ENCODE data around the gene ESCO1.
"Not testable (repeated sequence)": the region's sequence is repeated elsewhere in the genome, so short reads cannot be mapped to it uniquely, and the experiment has no call there.

ESCO1 gene

DNA sequence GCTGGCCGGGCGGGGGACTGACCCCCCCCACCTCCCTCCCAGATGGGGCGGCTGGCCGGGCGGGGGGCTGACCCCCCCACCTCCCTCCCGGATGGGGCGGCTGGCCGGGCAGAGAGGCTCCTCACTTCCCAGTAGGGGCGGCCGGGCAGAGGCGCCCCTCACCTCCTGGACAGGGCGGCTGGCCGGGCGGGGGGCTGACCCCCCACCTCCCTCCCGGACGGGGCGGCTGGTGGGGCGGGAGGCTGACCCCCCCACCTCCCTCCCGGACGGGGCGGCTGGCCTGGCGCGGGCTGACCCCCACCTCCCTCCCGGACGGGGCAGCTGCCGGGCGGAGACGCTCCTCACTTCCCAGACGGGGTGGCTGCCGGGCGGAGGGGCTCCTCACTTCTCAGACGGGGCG is 8.1 kb downstream of the ESCO1 start:
- DNase-seq: not testable (repeated sequence)

DNA sequence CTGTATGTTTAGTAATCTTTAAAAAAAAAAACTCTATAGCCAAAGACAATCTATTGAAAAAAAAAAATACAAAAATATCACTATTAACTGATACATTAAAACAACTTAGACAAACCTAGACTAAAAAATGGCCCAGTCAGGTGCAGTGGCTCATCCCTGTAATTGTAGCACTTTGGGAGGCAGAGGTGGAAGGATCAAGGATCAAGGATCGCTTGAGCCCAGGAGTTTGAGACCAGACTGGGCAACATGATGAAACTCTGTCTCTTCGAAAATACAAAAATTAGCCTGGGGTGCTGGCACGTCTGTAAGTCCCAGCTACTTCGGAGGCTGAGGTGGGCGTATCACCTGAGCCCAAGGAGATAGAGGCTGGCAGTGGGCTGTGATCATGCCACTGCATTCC is 16.1 kb downstream of the ESCO1 start:
- DNase-seq: no peak

DNA sequence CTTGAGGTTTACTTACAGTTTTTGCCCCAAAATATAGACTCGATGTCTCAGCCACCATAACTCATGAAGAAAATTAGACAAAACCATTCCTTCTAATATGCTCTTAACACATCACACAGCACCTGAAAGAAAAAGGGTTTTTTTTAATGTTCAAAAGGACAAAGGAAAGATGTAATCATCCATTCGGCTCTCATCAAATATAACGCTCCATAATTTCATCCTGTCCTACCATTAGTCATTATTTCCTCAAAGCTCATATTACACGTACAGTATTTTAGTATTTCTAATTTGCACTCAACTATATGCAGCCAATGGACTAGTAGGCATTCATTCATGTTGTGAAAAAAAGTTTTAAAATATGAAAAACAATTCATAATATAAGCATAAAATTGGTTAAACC is 24.8 kb downstream of the ESCO1 start:
- DNase-seq: no peak

DNA sequence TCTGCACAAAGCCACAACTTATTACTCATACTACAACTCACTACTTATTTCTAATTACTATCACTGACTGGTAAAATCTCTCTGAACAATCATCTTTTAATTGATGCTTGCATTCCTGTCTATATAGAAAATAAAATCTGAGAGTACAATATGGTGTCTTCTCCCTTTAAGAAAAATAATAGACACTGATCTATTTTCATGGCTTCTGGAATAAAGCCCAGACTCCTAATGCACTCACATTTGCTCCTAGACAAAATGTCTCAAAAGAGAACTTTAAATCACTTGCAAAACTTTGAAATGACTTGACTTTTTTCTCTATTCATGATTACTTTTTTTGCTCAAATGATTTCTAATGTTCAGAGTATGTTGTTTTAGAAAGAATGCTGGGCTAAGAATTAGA is 28.7 kb downstream of the ESCO1 start:
- DNase-seq: no peak

DNA sequence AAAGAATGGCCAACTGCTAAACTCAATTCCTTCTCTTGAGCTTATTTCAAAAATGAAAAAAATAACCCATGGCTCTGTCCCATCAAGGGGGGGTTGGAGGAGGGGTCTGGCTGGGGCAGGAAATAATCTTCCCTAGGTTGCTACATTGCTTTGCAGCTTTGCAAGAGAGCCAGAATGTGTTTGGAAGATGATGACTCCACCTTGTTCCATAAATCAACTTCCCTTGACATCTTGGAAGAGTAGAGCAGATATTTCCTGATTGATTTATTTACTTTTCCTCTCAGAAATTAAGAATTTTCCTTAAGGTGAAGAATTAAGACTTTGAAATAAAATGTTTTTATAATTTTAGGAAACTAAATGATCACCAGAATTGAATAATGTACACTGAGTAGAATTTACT is 41.3 kb downstream of the ESCO1 start:
- DNase-seq: no peak

DNA sequence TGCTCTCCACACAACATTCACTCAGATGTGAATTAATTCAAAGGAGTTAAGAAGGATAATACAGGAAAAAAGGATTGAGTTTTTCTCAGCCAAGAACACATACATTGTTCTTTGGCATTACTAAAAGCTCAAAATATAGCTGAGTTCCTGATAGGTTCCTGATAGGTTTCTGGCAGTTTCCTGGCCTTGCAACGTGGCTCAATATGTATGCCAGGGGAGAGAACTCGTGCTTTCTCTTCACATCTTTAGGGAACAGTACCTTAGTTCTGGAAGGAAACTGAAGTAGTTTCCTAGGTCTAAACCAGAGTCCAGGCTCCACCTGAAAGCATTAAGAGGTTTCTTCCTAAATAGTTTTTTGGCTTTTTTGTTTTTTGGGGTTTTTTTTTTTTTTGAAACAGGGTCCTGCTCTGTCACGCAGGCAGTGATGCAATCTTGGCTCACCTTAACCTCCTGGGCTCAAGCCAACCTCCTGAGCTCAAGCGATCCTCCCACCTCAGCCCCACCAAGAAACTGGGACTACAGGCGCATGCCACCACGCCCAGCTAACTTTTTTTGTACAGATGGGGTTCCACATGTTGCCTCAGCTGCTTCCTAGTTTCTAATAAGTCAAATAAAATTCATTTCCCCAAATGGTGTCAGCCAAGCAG is 42.8 kb downstream of the ESCO1 start:
- DNase-seq: no peak

DNA sequence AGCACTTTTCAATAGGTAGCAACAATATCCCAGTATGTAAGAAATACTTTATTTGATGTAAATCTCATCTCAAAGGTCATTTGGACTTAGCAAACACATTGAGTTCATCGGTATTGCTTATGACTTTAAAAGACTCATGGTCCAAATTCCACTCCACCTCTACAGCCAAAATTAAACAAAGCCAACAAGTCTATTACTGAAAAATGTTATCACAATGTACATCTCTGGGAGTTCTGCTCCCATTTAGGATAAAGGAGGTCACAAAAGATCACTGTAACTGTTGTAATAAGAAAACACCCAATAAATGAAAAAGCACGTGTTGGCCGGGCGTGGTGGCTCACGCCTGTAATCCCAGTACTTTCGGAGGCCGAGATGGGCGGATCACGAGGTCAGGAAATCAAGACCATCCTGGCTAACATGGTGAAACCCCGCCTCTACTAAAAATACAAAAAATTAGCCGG is 50.0 kb downstream of the ESCO1 start:
- no peak for DNase-seq

DNA sequence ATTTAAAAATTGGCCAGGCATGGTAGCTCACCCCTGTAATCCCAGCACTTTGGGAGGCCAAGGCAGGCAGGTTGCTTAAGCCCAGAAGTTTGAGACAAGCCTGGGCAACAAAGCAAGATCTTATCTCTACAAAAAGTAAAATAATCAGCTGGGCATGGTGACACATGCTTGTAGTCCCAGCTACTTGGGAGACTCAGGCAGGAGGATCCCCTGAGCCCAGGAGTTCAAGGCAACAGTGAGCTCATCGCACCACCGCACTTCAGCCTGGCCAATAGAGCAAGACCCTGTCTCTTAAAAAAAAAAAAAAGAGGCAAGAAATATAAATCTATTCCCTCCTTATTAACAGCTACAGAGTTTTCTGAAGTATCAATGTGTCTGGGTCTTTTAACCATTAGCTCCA is 51.9 kb downstream of the ESCO1 start:
- no peak for DNase-seq

DNA sequence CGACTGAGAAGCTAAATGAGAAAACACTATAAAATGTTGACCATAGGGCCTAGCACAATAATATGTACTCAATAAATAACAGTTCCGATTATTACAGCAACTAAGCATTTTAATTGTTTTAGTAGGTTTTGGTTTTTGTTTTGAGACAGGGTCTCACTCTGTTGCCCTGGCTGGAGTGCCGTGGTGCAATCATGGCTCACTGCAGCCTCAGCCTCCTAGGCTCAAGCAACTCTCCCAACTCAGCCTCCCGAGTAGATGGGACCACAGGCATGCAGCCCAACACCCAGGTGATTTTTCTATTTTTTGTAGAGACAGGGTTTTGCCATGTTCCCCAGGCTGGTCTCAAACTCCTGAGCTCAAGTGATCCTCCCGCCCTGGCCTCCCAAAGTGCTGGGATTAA is 54.1 kb downstream of the ESCO1 start:
- no peak for DNase-seq

DNA sequence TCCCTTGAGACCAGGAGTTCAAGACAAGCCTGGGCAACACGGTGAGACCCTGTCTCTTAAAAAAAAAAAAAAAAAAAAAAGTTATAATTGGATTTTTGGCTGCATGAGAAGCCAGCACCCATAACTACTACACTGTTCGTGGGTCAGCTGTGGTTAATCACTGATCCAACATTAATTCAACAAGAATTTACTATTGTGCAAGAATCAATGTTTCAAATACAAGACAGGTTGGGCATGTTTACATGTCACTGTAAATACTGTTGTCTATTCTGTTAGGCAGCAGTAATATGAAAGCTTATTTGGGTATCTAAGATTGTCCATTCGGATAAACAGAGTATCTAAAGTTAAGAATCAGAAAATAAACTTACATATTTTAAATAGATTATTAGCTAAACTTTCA is 62.3 kb downstream of the ESCO1 start:
- DNase-seq: no peak

DNA sequence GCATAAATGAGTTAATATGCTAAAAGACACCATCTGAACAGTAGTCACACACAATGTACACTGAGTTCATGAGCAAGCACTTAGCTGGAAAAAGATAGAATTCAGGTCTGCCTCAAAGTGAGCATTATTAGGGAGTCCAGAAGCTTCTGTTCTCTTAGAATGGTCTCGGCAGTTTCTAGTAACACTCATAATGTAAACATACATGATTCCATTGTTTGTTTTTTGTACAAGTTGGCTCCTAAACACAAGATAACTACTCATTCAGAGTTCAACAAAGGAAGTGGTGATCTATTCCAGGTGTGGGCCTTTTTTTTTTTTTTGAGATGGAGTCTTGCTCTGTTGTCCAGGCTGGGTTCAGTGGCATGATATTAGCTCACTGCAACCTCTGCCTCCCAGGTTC is 66.2 kb downstream of the ESCO1 start:
- DNase-seq: no peak

DNA sequence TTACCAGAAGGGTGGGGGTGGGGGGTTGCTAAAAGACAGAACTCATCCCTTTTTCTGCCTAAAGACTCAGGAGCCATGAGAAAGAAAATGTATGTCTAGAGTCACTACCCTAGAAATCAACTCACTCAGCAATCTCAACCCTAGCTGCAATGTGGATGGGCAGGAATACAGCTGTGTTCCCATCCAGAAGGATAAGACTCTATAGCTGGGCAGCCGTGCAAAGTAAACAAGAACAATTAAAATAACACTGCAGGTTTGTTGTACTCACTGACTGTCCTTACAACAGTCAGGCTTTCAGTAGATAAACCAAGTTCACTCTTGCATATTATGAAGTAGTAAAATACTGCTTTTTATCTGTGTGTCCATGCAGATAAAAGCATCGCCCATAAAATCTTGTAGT is 74.0 kb downstream of the ESCO1 start:
- no peak for DNase-seq

DNA sequence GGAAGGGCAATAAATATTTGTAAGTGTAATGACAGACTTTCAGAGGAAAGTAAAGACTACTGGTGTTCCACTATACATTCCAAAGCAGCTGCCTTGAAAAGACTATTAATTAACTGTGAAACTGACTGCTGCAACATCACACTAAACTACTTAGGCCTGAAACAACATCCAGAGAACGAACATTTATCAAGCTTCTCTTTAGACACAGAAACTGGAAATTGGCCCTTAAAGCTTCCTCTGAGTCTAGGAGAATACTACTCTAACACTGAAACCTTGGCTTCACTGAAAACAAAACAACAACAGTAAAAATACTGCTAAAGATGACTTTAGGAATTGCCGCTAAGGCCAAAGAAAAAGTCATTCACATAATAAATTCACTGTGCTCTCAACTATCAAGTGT is 74.6 kb downstream of the ESCO1 start:
- DNase-seq: no peak

DNA sequence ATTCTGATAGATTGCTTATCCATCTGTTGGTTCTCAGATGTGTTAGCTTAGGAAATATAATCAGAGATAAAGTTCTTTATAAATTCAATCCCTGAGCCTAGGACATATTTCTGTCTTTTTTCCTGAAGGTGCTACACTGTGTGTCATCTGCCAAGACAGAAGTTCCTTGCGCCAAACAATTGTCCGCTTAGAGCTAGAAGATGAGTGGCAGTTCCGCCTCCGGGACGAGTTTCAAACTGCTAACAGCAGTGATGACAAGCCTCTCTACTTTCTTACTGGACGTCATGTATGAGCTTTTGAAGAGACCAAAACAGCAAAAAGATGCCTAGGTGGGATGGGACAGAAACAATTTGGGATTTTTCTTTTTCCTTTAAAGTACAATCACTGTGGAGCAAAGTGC is 78.0 kb downstream of the ESCO1 start:
- no peak for DNase-seq

DNA sequence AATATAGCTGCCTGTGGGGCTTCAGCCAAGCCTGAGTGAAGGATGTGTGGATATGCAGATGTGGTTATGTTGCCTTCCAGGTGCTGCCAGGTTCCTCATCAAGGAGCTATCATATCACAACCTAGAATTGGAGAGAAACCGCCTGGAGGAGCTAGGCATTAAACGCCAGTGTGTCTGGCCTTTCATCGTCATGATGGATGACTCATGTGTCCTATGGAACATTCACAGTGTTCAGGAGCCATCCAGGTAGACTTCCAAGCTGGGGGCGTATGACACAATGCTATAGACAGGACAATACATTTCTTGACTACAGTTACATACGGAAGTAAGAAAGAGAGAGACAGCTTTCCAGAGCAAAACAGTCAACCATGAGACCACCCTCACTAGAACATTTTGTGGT is 86.8 kb downstream of the ESCO1 start:
- no peak for DNase-seq

DNA sequence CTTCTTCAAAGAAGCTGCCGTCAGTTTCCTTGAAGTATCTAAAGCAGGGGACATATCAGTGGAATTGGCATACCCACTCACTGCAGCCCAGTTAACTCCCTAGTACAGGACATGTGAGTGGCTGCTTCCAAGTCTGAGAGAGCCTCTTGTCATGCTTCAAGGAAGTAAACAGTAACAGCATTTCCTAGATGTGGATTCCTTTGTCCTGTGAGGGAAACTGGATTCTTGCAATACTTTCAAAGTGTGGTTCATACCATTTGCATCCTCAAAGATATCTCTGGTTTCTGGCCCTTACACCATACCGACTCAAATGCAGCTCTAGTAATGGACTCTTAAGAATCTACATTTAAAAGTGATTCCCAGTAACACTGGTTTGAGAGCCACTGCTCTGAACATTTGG is 87.2 kb downstream of the ESCO1 start:
- DNase-seq: no peak

DNA sequence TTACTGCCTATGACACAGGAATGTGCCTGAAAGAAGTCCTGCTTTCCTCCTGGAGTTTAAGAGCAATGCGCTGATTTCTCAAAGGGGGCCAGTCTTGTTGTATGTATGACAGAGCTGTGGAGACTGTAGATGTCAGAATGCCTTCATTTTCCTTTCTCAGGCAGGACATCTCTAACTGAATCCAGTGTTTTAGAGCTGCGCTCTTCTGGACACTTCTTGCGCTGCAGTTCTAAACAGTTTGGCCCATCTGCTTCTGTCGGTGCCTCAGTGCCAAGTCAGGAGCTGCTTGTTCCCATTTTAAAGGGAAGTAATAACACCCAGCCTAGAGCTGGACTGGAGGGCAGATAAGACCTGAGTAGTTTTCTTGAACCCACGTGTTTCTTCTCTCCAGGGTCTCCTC is 91.4 kb downstream of the ESCO1 start:
- no peak for DNase-seq

DNA sequence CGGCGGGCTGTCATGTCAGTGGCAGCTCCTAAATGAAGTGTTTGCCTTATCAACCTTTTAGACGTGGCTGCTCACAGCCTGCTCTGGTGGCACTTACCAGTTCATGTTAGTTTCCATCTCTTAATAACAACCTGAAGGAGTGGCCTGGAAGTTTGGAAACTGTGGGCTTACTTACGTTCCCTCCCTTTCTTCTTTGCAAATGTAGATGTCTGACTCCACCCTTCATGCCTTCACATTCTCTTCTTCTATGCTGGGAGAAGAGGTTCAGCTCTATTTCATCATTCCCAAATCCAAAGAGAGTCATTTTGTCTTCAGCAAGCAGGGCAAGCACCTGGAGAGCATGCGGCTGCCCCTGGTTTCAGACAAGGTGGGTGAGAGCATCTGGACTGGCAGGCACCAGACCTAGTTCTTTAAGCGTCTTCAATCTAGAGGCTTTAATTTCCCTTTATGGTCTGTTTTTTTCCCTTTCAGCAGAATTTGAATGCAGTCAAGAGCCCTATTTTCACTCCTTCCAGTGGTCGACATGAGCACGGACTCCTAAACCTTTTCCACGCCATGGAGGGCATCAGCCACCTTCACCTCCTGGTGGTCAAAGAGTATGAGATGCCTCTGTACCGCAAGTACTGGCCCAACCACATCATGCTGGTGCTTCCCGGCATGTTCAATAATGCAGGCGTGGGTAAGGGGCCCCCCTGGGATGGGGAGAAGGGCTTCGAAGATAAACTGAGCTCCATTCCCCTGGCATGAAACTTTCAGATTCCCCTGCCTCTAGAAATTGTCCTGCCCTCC is 92.4 kb downstream of the ESCO1 start:
- DNase-seq: no peak

DNA sequence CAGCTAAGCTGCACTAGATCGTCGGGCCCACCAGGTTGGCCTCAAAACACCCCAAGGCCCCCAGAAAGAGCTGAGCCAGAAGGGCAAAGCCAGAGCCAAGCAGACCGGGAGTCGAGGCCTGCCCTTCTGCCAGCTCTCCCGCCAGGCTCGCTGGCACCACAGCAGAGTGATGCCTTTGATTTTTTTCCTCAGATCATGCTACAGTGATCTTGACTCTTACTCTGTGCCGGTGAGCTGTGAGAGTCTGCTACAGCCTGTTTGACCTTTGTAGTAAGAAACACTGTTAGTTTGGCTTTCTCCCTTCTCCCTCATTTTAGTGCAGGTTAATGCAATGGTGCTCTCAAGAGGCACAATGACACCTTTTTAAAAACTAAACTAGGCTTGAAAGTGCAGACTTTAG is 97.8 kb downstream of the ESCO1 start:
- no peak for DNase-seq

DNA sequence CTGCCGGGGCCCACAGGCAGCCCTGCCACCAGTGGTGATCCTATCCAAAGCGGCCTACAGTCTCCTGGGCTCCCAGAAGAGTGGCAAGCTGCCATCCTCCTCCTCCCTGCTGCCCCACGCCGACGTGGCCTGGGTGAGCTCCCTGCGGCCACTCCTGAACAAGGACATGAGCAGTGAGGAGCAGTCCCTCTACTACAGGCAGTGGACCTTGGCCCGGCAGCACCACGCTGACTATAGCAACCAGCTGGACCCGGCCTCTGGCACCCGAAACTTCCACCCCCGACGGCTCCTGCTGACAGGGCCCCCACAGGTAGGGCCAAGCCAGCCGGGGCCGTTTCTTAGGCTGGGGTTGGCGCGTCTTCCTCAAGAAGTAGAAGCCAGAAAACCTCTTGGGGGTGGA is 100.5 kb downstream of the ESCO1 start:
- DNase-seq: no peak

DNA sequence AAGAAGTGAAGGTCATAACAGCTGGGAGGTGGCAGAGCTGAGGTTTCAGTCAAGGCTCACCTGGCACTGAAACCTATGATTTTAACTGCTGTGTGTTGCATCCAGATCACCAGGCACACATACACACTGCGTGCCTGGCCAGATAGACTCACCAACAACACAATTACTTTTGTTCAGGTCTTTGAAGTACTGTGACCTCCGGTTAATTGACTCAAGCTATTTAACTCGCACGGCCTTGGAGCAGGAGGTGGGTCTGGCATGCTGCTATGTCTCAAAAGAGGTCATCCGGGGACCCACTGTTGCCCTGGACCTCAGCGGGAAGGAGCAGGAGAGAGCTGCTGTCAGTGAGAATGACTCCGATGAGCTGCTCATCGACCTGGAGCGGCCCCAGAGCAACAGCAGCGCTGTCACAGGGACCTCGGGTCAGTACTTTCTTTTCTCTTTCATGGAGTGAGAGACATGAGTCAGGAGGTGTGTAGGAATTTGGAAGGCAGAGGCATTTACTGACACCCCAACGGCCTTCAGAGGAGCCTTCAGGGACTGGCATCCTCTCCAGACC is 104.1 kb downstream of the ESCO1 start:
- no peak for DNase-seq

DNA sequence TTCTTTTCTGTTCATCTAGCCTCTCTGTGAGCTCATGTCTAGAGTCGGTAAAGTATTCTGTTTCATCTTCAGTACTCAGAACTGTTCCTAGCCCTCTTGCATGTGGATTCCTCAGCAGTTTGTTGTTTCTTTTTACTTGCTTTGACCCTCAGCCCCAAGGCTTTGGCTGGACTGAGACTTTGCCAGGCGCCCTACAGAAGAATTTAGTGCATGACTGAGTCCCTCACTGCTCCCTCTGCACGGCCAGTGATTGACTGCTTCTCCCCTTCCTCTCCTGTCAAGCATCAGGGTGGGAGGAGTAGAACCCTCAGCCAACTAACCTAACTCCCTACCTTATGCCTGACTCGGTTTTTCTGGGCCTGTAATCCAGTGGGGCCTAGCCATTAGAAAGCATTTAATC is 109.8 kb downstream of the ESCO1 start:
- no peak for DNase-seq

DNA sequence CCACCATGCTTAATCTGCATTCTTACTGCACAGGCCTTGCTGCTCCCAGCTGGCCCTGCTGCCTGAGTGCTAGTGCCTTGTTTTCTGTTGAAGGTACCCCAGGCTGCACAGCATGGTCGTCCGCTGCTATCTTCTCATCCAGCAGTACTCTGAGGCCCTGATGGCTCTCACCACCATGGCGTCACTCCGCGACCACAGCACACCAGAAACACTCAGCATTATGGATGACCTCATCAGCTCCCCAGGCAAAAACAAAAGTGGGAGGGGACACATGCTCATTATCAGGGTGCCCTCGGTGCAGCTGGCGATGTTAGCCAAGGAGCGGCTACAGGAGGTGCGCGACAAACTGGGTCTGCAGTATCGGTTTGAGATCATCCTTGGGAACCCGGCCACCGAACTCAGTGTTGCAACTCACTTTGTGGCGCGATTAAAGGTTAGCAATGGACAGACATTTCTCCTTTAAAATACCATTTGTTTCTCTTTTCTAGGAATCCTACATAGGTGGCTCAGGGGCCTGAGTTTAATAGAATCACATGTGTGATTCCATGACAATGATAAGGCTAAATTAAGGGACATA is 110.5 kb downstream of the ESCO1 start:
- no peak for DNase-seq

DNA sequence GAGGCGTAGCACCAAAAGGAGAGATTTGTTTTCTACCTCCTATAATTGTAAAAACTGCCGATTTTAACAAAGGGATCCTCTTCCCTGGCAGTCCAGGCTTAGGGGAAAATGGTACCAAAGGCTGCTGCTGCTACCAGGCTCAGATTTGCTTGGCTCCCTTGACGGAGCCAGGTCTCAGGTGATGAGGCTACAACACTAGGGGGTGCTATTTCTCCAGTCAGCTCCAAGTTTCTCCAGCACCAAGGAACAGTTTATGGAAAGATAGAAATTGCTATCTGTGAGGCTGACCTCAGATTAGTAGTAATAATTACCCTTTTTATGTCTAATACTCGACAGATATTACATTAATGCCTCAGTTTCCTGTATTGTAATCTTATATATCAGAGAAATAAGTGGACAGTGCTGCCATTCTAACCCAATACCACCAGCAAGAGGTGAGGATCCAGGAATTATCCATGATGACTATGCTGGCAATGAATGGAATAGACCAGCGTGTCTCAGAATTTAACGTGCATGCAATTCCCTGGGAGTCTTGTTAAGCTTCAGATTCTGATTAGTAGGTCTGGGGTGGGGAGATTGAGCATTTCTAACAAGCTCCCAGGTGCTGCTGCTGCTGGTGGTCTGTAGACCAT is 111.3 kb downstream of the ESCO1 start:
- no peak for DNase-seq
